A673 (cell line): Measurements from ENCODE around the gene CEP20. TPM values are rescaled to one million over a fixed set of nuclear protein-coding genes. Genes with fewer than 3 reads are reported as not detected.

Experiments
- BruUV-seq: library from RNA; stranded (reverse); fragments of 400-500 nt; replicated peaks from 2 replicates; lab custom pipeline; 2021; lab: Mats Ljungman, UMichigan
- CTCF ChIA-PET: fragments of 300-600 bp; sonication (Branson Sonifier 250); formaldehyde crosslinking; loops from one replicate; lab custom pipeline; 2022; ENCODE audit warnings: antibody characterized with exemption; lab: Charles Lee
- POLR2A ChIA-PET: fragments of 300-600 bp; sonication (Branson Sonifier 250); formaldehyde crosslinking; loops from one replicate; lab custom pipeline; 2022; ENCODE audit warnings: antibody characterized with exemption; ENCODE audit not compliant: low non-redundant PET; lab: Charles Lee
- DNase-seq: peaks from one replicate; pipeline ENCODE4 v3.0.0-alpha.2; 2015; ENCODE audit warnings: low spot score
- H3K27ac ChIP-seq: fragments of 200-600 bp; sonication (generic); 2 replicates; pipeline ENCODE4 v1.5.1; 2016; ENCODE audit warnings: mixed run types, low read depth, mild to moderate bottlenecking, mixed read lengths, antibody characterized with exemption, low read length; ENCODE audit not compliant: poor library complexity, severe bottlenecking
- H3K27me3 ChIP-seq: fragments of 200-600 bp; sonication (generic); replicated peaks from 2 replicates; pipeline ENCODE4 v1.6.1; 2017; ENCODE audit warnings: mixed run types, low read depth, mild to moderate bottlenecking, mixed read lengths, antibody characterized with exemption, low read length; ENCODE audit not compliant: insufficient read depth, poor library complexity
- H3K36me3 ChIP-seq: fragments of 200-600 bp; sonication (generic); 2 replicates; pipeline ENCODE4 v1.6.1; 2016; ENCODE audit warnings: mixed run types, mild to moderate bottlenecking, mixed read lengths, antibody characterized with exemption, low read length; ENCODE audit not compliant: insufficient read depth, poor library complexity, severe bottlenecking
- H3K4me1 ChIP-seq: fragments of 200-600 bp; sonication (generic); 2 replicates; pipeline ENCODE4 v1.6.1; 2017; ENCODE audit warnings: mixed run types, mild to moderate bottlenecking, mixed read lengths, antibody characterized with exemption, low read length; ENCODE audit not compliant: insufficient read depth, poor library complexity, severe bottlenecking
- H3K4me3 ChIP-seq: fragments of 200-600 bp; sonication (generic); 2 replicates; pipeline ENCODE4 v1.5.1; 2016; ENCODE audit warnings: low read depth, mixed run types, mild to moderate bottlenecking, mixed read lengths, low read length; ENCODE audit not compliant: poor library complexity, severe bottlenecking
- H3K9me3 ChIP-seq: fragments of 200-600 bp; sonication (generic); 2 replicates; pipeline ENCODE4 v1.6.1; 2016; ENCODE audit warnings: mixed run types, low read depth, mild to moderate bottlenecking, mixed read lengths, antibody characterized with exemption, low read length; ENCODE audit not compliant: poor library complexity, severe bottlenecking
- CTCF ChIP-seq: fragments of 300-800, 200-600 bp; sonication (generic); conservative IDR thresholded peaks from 2 replicates; pipeline ENCODE4 v1.5.1; 2017; ENCODE audit warnings: low read depth, mild to moderate bottlenecking, antibody characterized with exemption, low read length, moderate library complexity, mixed read lengths
- EZH2 ChIP-seq: fragments of 200-600 bp; sonication (generic); IDR thresholded peaks from 2 replicates; pipeline ENCODE4 v1.6.1; 2017; ENCODE audit warnings: borderline replicate concordance, low read depth, mild to moderate bottlenecking, mixed read lengths, antibody characterized with exemption, low read length; ENCODE audit not compliant: poor library complexity, severe bottlenecking
- intact Hi-C: fragments of 100-400 bp; cut with micrococcal nuclease; formaldehyde crosslinking; loops from one replicate; pipeline ENCODE4 v1.10.0; 2022; ENCODE audit not compliant: unreplicated experiment
- total RNA-seq: library from RNA; stranded (reverse); gene quantifications from 2 replicates; pipeline ENCODE4 v1.2.3, GENCODE V29; 2021

The CEP20 gene
- total RNA-seq, 1 experiment from 2014 or later = 51.0 TPM

- intact Hi-C loops = no loop called here
- no peaks in the 10 kb centered on the region for H3K27me3 ChIP-seq
- H3K9me3 ChIP-seq = no peaks in the 10 kb centered on the region
- H3K27ac ChIP-seq = no peak overlapping the region
- BruUV-seq = no TSS peak
- TF ChIP-seq CTCF = no peak
- no peak for TF ChIP-seq EZH2
- H3K4me1 ChIP-seq = no peaks in the 10 kb centered on the region
- POLR2A ChIA-PET = no interaction called here
- no peak overlapping the region for H3K4me3 ChIP-seq
- no peak for DNase-seq
- CTCF ChIA-PET = no interaction called here
- H3K36me3 ChIP-seq = no peaks in the 10 kb centered on the region
Observed at GRCh38 chr16:15897121-15897780, 8.8 kb upstream of the CEP20 start.

- TF ChIP-seq CTCF = no peak
- no peak for TF ChIP-seq EZH2
- DNase-seq = no peak
- no peak overlapping the region for H3K27ac ChIP-seq
- no peaks in the 10 kb centered on the region for H3K36me3 ChIP-seq
- H3K4me3 ChIP-seq = no peak overlapping the region
- no TSS peak for BruUV-seq
- ChIA-PET CTCF (no interaction called here), POLR2A (no interaction called here)
- H3K27me3 ChIP-seq = no peaks in the 10 kb centered on the region
- intact Hi-C loops = no loop called here
- H3K4me1 ChIP-seq = no peaks in the 10 kb centered on the region
- H3K9me3 ChIP-seq = no peaks in the 10 kb centered on the region
Observed at GRCh38 chr16:15894571-15895374, 6.4 kb upstream of the CEP20 start.

GRCh38 chr16:15891508-15891907, 3.1 kb upstream of the CEP20 start:
- intact Hi-C loops = no loop called here
- TF ChIP-seq CTCF (no peak), EZH2 (no peak)
- BruUV-seq = no TSS peak
- Histone ChIP-seq H3K9me3 (no peaks in the 10 kb centered on the region), H3K4me3 (no peak overlapping the region), H3K27ac (no peak overlapping the region), H3K36me3 (no peaks in the 10 kb centered on the region), H3K27me3 (no peaks in the 10 kb centered on the region), H3K4me1 (no peaks in the 10 kb centered on the region)
- POLR2A ChIA-PET = no interaction called here
- CTCF ChIA-PET = no interaction called here
- DNase-seq = no peak
